Fibroblast of lung (primary cell): ENCODE measurements around the gene ZNF396.
A peak's percentile ranks its signal among the peaks of the same experiment; 100 is the strongest.

Source experiments
- EZH2 ChIP-seq: IDR thresholded peaks from 2 replicates; pipeline ENCODE4 v1.5.1; 2012; ENCODE audit warnings: low read length, control low read depth, mild to moderate bottlenecking; ENCODE audit errors: missing control alignments
- TF ChIP-seq, protein P1 (sequence below), 2 donors: IDR thresholded peaks in 1 of 2; conservative IDR thresholded peaks in 1 of 2; 1 replicate in 1 of 2; 2 replicates in 1 of 2; pipeline ENCODE4 v1.5.1; 2011 to 2012; ENCODE audit warnings: low read length in 2 of 2, control low read depth in 1 of 2, inconsistent platforms in 1 of 2, low read depth in 1 of 2, mild to moderate bottlenecking in 1 of 2

DNA sequence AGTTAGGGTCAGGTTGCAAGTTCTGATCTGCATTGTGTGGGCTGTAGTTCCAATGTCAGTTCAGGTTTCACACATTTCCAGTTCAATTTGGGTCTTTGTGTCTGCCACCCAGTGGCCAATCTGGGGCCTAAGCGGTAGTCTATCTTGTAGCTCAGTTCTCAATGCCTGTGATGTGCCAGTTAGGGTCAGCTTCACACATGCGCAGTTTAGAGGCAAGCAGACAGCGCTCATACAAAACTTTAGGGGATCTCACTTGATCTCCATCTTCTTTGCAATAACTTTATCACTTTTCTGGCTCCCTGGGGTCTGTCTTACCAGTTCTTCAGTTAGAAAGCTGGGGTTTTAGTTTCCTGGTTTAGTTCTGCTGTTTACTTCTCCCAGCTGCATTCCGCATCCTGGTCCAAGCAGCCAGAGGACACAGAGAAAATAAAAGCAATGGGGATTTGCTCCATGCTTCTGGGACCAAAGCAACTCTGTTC is 22.0 kb downstream of the ZNF396 start:
- TF ChIP-seq, protein P1, sequence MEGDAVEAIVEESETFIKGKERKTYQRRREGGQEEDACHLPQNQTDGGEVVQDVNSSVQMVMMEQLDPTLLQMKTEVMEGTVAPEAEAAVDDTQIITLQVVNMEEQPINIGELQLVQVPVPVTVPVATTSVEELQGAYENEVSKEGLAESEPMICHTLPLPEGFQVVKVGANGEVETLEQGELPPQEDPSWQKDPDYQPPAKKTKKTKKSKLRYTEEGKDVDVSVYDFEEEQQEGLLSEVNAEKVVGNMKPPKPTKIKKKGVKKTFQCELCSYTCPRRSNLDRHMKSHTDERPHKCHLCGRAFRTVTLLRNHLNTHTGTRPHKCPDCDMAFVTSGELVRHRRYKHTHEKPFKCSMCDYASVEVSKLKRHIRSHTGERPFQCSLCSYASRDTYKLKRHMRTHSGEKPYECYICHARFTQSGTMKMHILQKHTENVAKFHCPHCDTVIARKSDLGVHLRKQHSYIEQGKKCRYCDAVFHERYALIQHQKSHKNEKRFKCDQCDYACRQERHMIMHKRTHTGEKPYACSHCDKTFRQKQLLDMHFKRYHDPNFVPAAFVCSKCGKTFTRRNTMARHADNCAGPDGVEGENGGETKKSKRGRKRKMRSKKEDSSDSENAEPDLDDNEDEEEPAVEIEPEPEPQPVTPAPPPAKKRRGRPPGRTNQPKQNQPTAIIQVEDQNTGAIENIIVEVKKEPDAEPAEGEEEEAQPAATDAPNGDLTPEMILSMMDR (conservative IDR thresholded peaks at IDR 0.05 in 1 of 2, IDR thresholded peaks at IDR 0.05 in 1 of 2; ENCODE audit: low read depth in 1 of 2, low read length in 2 of 2) = peak; percentile 79 to 85
- no peak for TF ChIP-seq EZH2
